OCI-LY7 (cell line): ENCODE results near the gene CYP27C1. TPM values are rescaled to one million over a fixed set of nuclear protein-coding genes. Genes with fewer than 3 reads are reported as not detected.

Source experiments
- BruUV-seq: library from RNA; stranded (reverse); fragments of 400-500 nt; replicated peaks from 2 replicates; lab custom pipeline; 2021; lab: Mats Ljungman, UMichigan
- CTCF ChIA-PET: fragments of 300-600 bp; sonication (Branson Sonifier 250); formaldehyde crosslinking; loops from one replicate; lab custom pipeline; 2022; ENCODE audit warnings: antibody characterized with exemption; ENCODE audit not compliant: unreplicated experiment; lab: Charles Lee
- POLR2A ChIA-PET: fragments of 300-600 bp; sonication (Branson Sonifier 250); formaldehyde crosslinking; loops from one replicate; lab custom pipeline; 2022; ENCODE audit warnings: antibody characterized with exemption; lab: Charles Lee
- DNase-seq: peaks from one replicate; pipeline ENCODE4 v3.0.0-alpha.2; 2015; ENCODE audit warnings: low spot score
- H2AFZ ChIP-seq: fragments of 200-600 bp; sonication (generic), shearing (Covaris generic); 2 replicates; pipeline ENCODE4 v1.6.1; 2014; ENCODE audit warnings: mild to moderate bottlenecking, antibody characterized with exemption, low read length, moderate library complexity
- H3K27ac ChIP-seq: fragments of 200-600 bp; sonication (generic); 2 replicates; pipeline ENCODE4 v1.5.1; 2014; ENCODE audit warnings: mixed run types, low read depth, mild to moderate bottlenecking, moderate library complexity, low read length, inconsistent platforms; ENCODE audit not compliant: poor library complexity, severe bottlenecking
- H3K36me3 ChIP-seq: fragments of 200-600 bp; sonication (generic); 2 replicates; pipeline ENCODE4 v1.6.1; 2014; ENCODE audit warnings: mild to moderate bottlenecking, antibody characterized with exemption, low read length, moderate library complexity, mixed read lengths; ENCODE audit not compliant: insufficient read depth
- H3K4me1 ChIP-seq: fragments of 200-600 bp; sonication (generic); 2 replicates; pipeline ENCODE4 v1.5.1; 2014; ENCODE audit warnings: mild to moderate bottlenecking, low read length; ENCODE audit not compliant: insufficient read depth, poor library complexity, severe bottlenecking
- H3K4me2 ChIP-seq: fragments of 200-600 bp; sonication (generic); 2 replicates; pipeline ENCODE4 v1.6.1; 2014; ENCODE audit warnings: mild to moderate bottlenecking, low read length
- H3K4me3 ChIP-seq: fragments of 200-600 bp; sonication (generic); 2 replicates; pipeline ENCODE4 v1.5.1; 2014; ENCODE audit warnings: mild to moderate bottlenecking, low read depth, low read length; ENCODE audit not compliant: poor library complexity, severe bottlenecking
- H3K79me2 ChIP-seq: fragments of 200-600 bp; sonication (generic); 2 replicates; pipeline ENCODE4 v1.6.1; 2016; ENCODE audit warnings: low read depth, mild to moderate bottlenecking, low read length, moderate library complexity, mixed read lengths; ENCODE audit not compliant: insufficient read depth
- H3K9me2 ChIP-seq: fragments of 200-600 bp; sonication (generic); 2 replicates; pipeline ENCODE4 v1.6.1; 2016; ENCODE audit warnings: mild to moderate bottlenecking, low read length, mixed read lengths; ENCODE audit not compliant: insufficient read depth
- H3K9me3 ChIP-seq: fragments of 200-600 bp; sonication (generic); 2 replicates; pipeline ENCODE4 v1.6.1; 2014; ENCODE audit warnings: mild to moderate bottlenecking, mixed run types, low read length, mixed read lengths
- H4K20me1 ChIP-seq: fragments of 200-600 bp; sonication (generic); 2 replicates; pipeline ENCODE4 v1.6.1; 2014; ENCODE audit warnings: mild to moderate bottlenecking, antibody characterized with exemption, low read length, moderate library complexity, mixed read lengths; ENCODE audit not compliant: insufficient read depth
- CTCF ChIP-seq: fragments of 200-600 bp; sonication (generic); conservative IDR thresholded peaks from 2 replicates; pipeline ENCODE4 v1.5.1; 2014; ENCODE audit warnings: mild to moderate bottlenecking, antibody characterized with exemption, low read length, moderate library complexity, mixed read lengths
- EZH2phosphoT487 ChIP-seq: fragments of 200-600 bp; sonication (generic); IDR thresholded peaks from 2 replicates; pipeline ENCODE4 v1.6.1; 2018; ENCODE audit warnings: low read depth, borderline replicate concordance, mild to moderate bottlenecking, mixed run types, antibody characterized with exemption, low read length, moderate library complexity, mixed read lengths
- intact Hi-C: fragments of 100-400 bp; cut with micrococcal nuclease; formaldehyde crosslinking; loops from one replicate; pipeline ENCODE4 v1.10.0; 2022; ENCODE audit not compliant: unreplicated experiment
- total RNA-seq, 2 experiments: library from RNA; depleted of rRNA in 1 of 2; stranded (reverse); fragments of >200 nt in 1 of 2; shearing (Covaris generic) in 1 of 2; gene quantifications; 2 replicates each; pipeline ENCODE4 v1.2.3, GENCODE V29; 2014 to 2022

The CYP27C1 gene
- total RNA-seq, 2 experiments from 2014 or later: not detected

DNA sequence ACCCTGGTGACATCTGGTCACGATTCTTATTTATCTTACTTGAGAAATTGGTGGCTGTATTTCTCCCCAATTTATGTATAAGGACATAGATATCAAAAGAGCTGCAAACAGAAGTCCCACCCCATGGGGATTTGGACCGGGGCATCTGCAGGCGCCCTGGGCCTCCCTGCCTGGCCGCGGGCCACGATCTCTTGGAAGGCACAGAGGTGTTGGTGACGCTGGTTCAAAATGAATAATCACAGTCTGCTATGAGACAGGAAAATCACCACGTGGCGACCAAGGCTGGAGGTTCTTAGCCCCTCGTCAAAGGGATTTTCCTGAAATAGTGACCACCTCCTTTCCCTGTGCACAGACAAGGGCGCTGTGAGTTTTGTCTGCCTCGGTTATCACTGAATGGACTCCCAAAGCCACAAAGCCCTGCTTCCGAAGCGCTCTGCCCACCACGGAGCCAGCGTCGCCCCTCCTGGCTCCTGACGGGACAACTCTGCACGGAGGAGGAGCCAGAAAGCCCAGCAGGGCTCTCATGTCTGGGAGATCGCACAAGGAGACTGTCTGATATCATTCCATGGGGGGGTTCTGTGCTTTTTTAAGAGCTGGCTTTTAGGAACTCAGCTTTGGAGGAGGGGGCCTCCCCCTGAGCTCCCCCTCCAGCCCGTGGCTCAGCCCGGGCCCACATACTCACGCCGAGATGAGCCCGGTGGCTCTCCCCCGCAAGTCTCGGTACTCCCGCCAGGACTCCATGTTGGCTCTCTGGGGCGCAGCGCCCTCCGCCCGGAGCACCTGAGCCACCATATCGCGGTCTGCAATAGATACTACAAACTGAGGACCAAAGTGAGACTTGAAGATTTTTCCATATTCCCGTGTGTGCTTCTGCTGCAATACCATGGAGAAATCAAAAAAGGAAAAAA lies 14.6 kb downstream of the CYP27C1 start:
- POLR2A ChIA-PET: no interaction called here
- TF ChIP-seq CTCF (no peak), EZH2phosphoT487 (no peak)
- Histone ChIP-seq H3K79me2 (no peaks in the 10 kb centered on the region), H2AFZ (no peak overlapping the region), H3K27ac (no peak overlapping the region), H3K36me3 (no peaks in the 10 kb centered on the region), H3K4me2 (no peak overlapping the region), H3K9me3 (no peaks in the 10 kb centered on the region), H3K9me2 (no peaks in the 10 kb centered on the region), H4K20me1 (no peaks in the 10 kb centered on the region), H3K4me1 (no peaks in the 10 kb centered on the region), H3K4me3 (no peak overlapping the region)
- intact Hi-C loops: no loop called here
- DNase-seq: no peak
- CTCF ChIA-PET: no interaction called here
- no TSS peak for BruUV-seq

DNA sequence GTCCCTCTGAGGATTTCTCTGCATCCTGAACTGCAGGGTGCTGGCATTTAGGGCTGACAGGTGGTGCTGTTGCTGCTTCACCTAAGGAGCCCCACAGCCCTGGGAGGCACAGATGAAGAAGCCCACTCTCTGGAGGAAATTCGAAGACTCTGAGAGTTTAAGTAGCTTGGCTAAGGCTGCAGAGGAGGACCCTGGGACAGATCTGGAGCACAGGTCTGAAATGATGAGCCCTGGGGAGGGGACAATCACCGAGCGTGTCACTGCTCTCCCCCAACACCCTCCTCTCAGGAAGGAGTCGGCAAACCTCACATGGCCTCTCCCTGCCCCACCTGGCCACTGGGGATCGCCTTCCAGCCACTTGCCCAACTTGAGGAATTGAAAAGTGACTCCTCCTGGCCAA lies 18.6 kb downstream of the CYP27C1 start:
- Histone ChIP-seq H3K9me3 (no peaks in the 10 kb centered on the region), H2AFZ (no peak overlapping the region), H3K4me2 (no peak overlapping the region), H3K9me2 (no peaks in the 10 kb centered on the region), H3K79me2 (no peaks in the 10 kb centered on the region), H3K4me1 (no peaks in the 10 kb centered on the region), H3K36me3 (no peaks in the 10 kb centered on the region), H3K4me3 (no peak overlapping the region), H3K27ac (no peak overlapping the region), H4K20me1 (no peaks in the 10 kb centered on the region)
- ChIA-PET CTCF (no interaction called here), POLR2A (no interaction called here)
- intact Hi-C loops: no loop called here
- no peak for DNase-seq
- BruUV-seq: no TSS peak
- no peak for TF ChIP-seq CTCF
- TF ChIP-seq EZH2phosphoT487: no peak

GRCh38 chr2:127200962-127201361 lies 19.1 kb downstream of the CYP27C1 start:
- CTCF ChIA-PET: interaction anchor here (0.6 kb wide), 1 partner anchor 57 kb away, joined by 3 read pairs; no protein-coding TSS in a partner anchor
- POLR2A ChIA-PET: no interaction called here
- Histone ChIP-seq H2AFZ (no peak overlapping the region), H3K27ac (no peak overlapping the region), H3K9me2 (no peaks in the 10 kb centered on the region), H3K4me2 (no peak overlapping the region), H3K4me3 (no peak overlapping the region), H3K36me3 (no peaks in the 10 kb centered on the region), H3K9me3 (no peaks in the 10 kb centered on the region), H3K4me1 (no peaks in the 10 kb centered on the region), H4K20me1 (no peaks in the 10 kb centered on the region), H3K79me2 (no peaks in the 10 kb centered on the region)
- no peak for DNase-seq
- intact Hi-C loops: no loop called here
- BruUV-seq: no TSS peak
- TF ChIP-seq CTCF (no peak), EZH2phosphoT487 (no peak)
